A673 (cell line): Measurements from ENCODE around the gene METTL4.

ENCODE experiments used
- CTCF ChIP-seq: fragments of 300-800, 200-600 bp; sonication (generic); conservative IDR thresholded peaks from 2 replicates; pipeline ENCODE4 v1.5.1; 2017; ENCODE audit warnings: low read depth, mild to moderate bottlenecking, antibody characterized with exemption, low read length, moderate library complexity, mixed read lengths
- EZH2 ChIP-seq: fragments of 200-600 bp; sonication (generic); IDR thresholded peaks from 2 replicates; pipeline ENCODE4 v1.6.1; 2017; ENCODE audit warnings: borderline replicate concordance, low read depth, mild to moderate bottlenecking, mixed read lengths, antibody characterized with exemption, low read length; ENCODE audit not compliant: poor library complexity, severe bottlenecking

DNA sequence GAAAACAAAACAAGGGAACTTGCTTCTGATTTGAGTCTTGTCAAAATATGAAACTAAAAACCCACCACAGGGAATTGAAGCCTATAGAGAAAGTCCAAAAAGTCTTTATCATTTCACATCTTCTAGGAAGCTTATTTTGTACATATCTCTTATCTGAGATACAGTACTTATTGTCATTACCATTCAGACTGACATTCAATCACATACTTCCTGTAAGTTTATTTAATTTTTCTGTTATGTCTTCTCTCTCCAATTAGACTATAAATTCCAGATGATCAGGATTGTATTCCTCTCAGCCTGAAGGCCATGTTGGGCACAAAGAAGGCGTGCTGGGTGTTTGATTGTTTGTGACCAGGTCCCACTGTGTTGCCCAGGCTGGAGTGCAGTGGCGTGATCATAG lies 59.2 kb downstream of the METTL4 start:
- TF ChIP-seq CTCF: no peak
- TF ChIP-seq EZH2: no peak
